Spleen (tissue), 11 donors: ENCODE data around the gene SMAD1. TPM values are rescaled to one million over a fixed set of nuclear protein-coding genes. Genes with fewer than 3 reads are reported as not detected.

Experiments
- DNase-seq: peaks from one replicate; pipeline ENCODE4 v3.0.0-alpha.2; 2020
- H3K27ac ChIP-seq, 8 donors: fragments of 200-600 bp; sonication (generic) in 7 of 8; 1 replicate in 4 of 8; 2 replicates in 4 of 8; pipeline versions ENCODE4 v1.5.0 to v1.8.0; 2016 to 2021; ENCODE audit warnings: inconsistent platforms in 4 of 8, mild to moderate bottlenecking in 4 of 8, moderate library complexity in 1 of 8
- H3K27me3 ChIP-seq, 7 donors: fragments of 200-600 bp; sonication (generic) in 6 of 7; replicated peaks in 1 of 7; 1 replicate in 4 of 7; 2 replicates in 3 of 7; pipeline versions ENCODE4 v1.5.0 to v1.8.0; 2016 to 2021; ENCODE audit warnings: inconsistent platforms in 3 of 7, mild to moderate bottlenecking in 1 of 7
- H3K36me3 ChIP-seq, 6 donors: fragments of 200-600 bp; sonication (generic) in 5 of 6; 1 replicate in 4 of 6; 2 replicates in 2 of 6; pipeline versions ENCODE4 v1.5.0 to v1.8.0; 2016 to 2021; ENCODE audit warnings: inconsistent platforms in 2 of 6
- H3K4me1 ChIP-seq, 6 donors: fragments of 200-600 bp; sonication (generic) in 5 of 6; 1 replicate in 3 of 6; 2 replicates in 3 of 6; pipeline versions ENCODE4 v1.5.0 to v1.8.0; 2016 to 2021; ENCODE audit warnings: inconsistent platforms in 3 of 6
- H3K4me3 ChIP-seq, 8 donors: fragments of 200-600 bp; sonication (generic) in 7 of 8; 1 replicate in 4 of 8; 2 replicates in 4 of 8; pipeline versions ENCODE4 v1.5.0 to v1.8.0; 2016 to 2021; ENCODE audit warnings: inconsistent platforms in 4 of 8, mild to moderate bottlenecking in 4 of 8, moderate library complexity in 2 of 8
- H3K9me3 ChIP-seq, 8 donors: fragments of 200-600 bp; sonication (generic) in 7 of 8; 1 replicate in 4 of 8; 2 replicates in 4 of 8; pipeline versions ENCODE4 v1.5.0 to v1.8.0; 2016 to 2021; ENCODE audit warnings: inconsistent platforms in 4 of 8
- CTCF ChIP-seq, 11 experiments: fragments of 200-600 bp in 7 of 11; fragments of 450-650 bp in 4 of 11; sonication (generic) in 4 of 11; IDR thresholded peaks in 8 of 11; conservative IDR thresholded peaks in 3 of 11; 1 replicate in 7 of 11; 2 replicates in 4 of 11; pipeline versions ENCODE4 v1.4.0 to v1.8.0; 2016 to 2021; ENCODE audit warnings: antibody characterized with exemption in 11 of 11, inconsistent platforms in 4 of 11, mild to moderate bottlenecking in 1 of 11
- POLR2A ChIP-seq, 3 donors: fragments of 450-650 bp; IDR thresholded peaks; one replicate each; pipeline ENCODE4 v1.5.1; 2017; ENCODE audit warnings: antibody characterized with exemption in 3 of 3, mild to moderate bottlenecking in 1 of 3
- POLR2AphosphoS5 ChIP-seq, 3 donors: sonication (generic); formaldehyde crosslinking; IDR thresholded peaks; one replicate each; pipeline ENCODE4 v1.5.1; 2017; ENCODE audit warnings: antibody characterized with exemption in 3 of 3
- WGBS, 5 donors: extraction: QIAGEN DNeasy Blood & Tissue Kit in 3 of 5; methylation state at CpG; one replicate each; pipeline versions ENCODE4 v1.1.5 to v1.1.7; 2013 to 2018; 5-methylcytosine and 5-hydroxymethylcytosine counted together
- intact Hi-C: fragments of 100-400 bp; cut with DNase I; formaldehyde crosslinking; loops from one replicate; pipeline ENCODE4 v1.15.0; 2023; ENCODE audit warnings: low total_unique reads
- polyA plus RNA-seq, 3 donors: library from polyadenylated mRNA; stranded (reverse); fragments of 200-250 nt; gene quantifications; one replicate each; pipeline ENCODE4 v1.2.1, GENCODE V29; 2013
- total RNA-seq, 7 donors: library from RNA; depleted of rRNA in 3 of 7; stranded (reverse); fragments of >200 nt in 3 of 7; fragmentation: NEBNext Ultra II Directional in 4 of 7; extraction: Animal tissue kit (Norgen Biotek cat#: 25700) in 4 of 7; gene quantifications; one replicate each; pipeline versions ENCODE4 v1.1.0 to v1.2.1, GENCODE V29; 2016 to 2021
- donor health status: healthy with polysubstance abuse.
- donor health status: DM: no; HTN: no; CAD: no; lungs with moderate emphysema.
- donor health status: DM: no; HTN: no; CAD: no.
- donor health status: Bipolar disorder and iron deficiency.
- donor health status: healthy.
- donor health status: DM: no; HTN: no; CAD: no.
- donor health status: DM: yes; HTN: yes; CAD: no.

The SMAD1 gene
- total and polyA plus RNA-seq, 10 donors, result 2.8 to 48.2 (median 28.7) TPM

GRCh38 chr4:145507636-145508035, 26.0 kb downstream of the SMAD1 start:
- Histone ChIP-seq H3K4me3 (no peak overlapping the region), H3K27ac (peak overlapping the region in 6 of 8 donors; percentile 30 to 64 (median 58)), H3K36me3 (no peaks in the 10 kb centered on the region), H3K27me3 (no peaks in the 10 kb centered on the region), H3K9me3 (peaks cover 10 to 20% (median 18%) of the 10 kb centered on the region in 8 donors), H3K4me1 (peaks cover 4 to 51% (median 30%) of the 10 kb centered on the region in 6 donors)
- intact Hi-C loops, result no loop called here
- no peak for DNase-seq
- WGBS, 5 donors, result 45 to 67% (median 57%) methylated on average over 1 of the region's 1 CpG
- TF ChIP-seq POLR2AphosphoS5 (IDR thresholded peaks at IDR 0.05), result no peak
- no peak for TF ChIP-seq CTCF (IDR thresholded peaks at IDR 0.05 in 8 of 11, conservative IDR thresholded peaks at IDR 0.05 in 3 of 11)
- TF ChIP-seq POLR2A (IDR thresholded peaks at IDR 0.05), result no peak

GRCh38 chr4:145511913-145512522, 30.4 kb downstream of the SMAD1 start:
- TF ChIP-seq POLR2AphosphoS5 (IDR thresholded peaks at IDR 0.05), result no peak
- no peak for TF ChIP-seq POLR2A (IDR thresholded peaks at IDR 0.05)
- TF ChIP-seq CTCF (IDR thresholded peaks at IDR 0.05 in 8 of 11, conservative IDR thresholded peaks at IDR 0.05 in 3 of 11), result no peak
- Histone ChIP-seq H3K4me1 (peaks cover 0 to 19% (median 12%) of the 10 kb centered on the region in 6 donors), H3K4me3 (no peak overlapping the region), H3K9me3 (peaks cover 10 to 33% (median 26%) of the 10 kb centered on the region in 8 donors), H3K36me3 (peaks cover 0 to 8% (median 0%) of the 10 kb centered on the region in 6 donors), H3K27me3 (no peaks in the 10 kb centered on the region), H3K27ac (no peak overlapping the region)
- DNase-seq, result no peak
- intact Hi-C loops, result no loop called here
- WGBS, 5 donors, result 68 to 90% (median 88%) methylated on average over 2 of the region's 2 CpGs

GRCh38 chr4:145513020-145513621, 31.5 kb downstream of the SMAD1 start:
- TF ChIP-seq POLR2A (IDR thresholded peaks at IDR 0.05) (no peak), CTCF (IDR thresholded peaks at IDR 0.05 in 8 of 11, conservative IDR thresholded peaks at IDR 0.05 in 3 of 11) (no peak), POLR2AphosphoS5 (IDR thresholded peaks at IDR 0.05) (no peak)
- DNase-seq, result no peak
- H3K27me3 ChIP-seq, result no peaks in the 10 kb centered on the region
- peaks cover 10 to 33% (median 26%) of the 10 kb centered on the region in 8 donors for H3K9me3 ChIP-seq
- no peak overlapping the region for H3K27ac ChIP-seq
- H3K4me3 ChIP-seq, result no peak overlapping the region
- intact Hi-C loops, result no loop called here
- peaks cover 0 to 8% (median 0%) of the 10 kb centered on the region in 6 donors for H3K36me3 ChIP-seq
- 85 to 95% (median 88%) methylated on average over 4 of the region's 4 CpGs for WGBS, 5 donors
- H3K4me1 ChIP-seq, result peaks cover 0 to 9% (median 2%) of the 10 kb centered on the region in 6 donors

GRCh38 chr4:145520172-145520571, 38.5 kb downstream of the SMAD1 start:
- H3K4me3 ChIP-seq, result no peak overlapping the region
- H3K27ac ChIP-seq, result no peak overlapping the region
- WGBS, 5 donors, result 74 to 93% (median 86%) methylated on average over 1 of the region's 1 CpG
- peaks cover 0 to 4% (median 0%) of the 10 kb centered on the region in 6 donors for H3K36me3 ChIP-seq
- peaks cover 0 to 17% (median 2%) of the 10 kb centered on the region in 6 donors for H3K4me1 ChIP-seq
- no peak for DNase-seq
- intact Hi-C loops, result no loop called here
- no peaks in the 10 kb centered on the region for H3K27me3 ChIP-seq
- no peaks in the 10 kb centered on the region for H3K9me3 ChIP-seq
- TF ChIP-seq CTCF (IDR thresholded peaks at IDR 0.05 in 8 of 11, conservative IDR thresholded peaks at IDR 0.05 in 3 of 11), result no peak
- no peak for TF ChIP-seq POLR2A (IDR thresholded peaks at IDR 0.05)
- TF ChIP-seq POLR2AphosphoS5 (IDR thresholded peaks at IDR 0.05), result no peak
